ENCODE measurements around the gene NEU2. TPM values are rescaled to one million over a fixed set of nuclear protein-coding genes. Genes with fewer than 3 reads are reported as not detected.

NEU2 gene
- total RNA-seq, 4 donors from 2014 or later = not detected

DNA sequence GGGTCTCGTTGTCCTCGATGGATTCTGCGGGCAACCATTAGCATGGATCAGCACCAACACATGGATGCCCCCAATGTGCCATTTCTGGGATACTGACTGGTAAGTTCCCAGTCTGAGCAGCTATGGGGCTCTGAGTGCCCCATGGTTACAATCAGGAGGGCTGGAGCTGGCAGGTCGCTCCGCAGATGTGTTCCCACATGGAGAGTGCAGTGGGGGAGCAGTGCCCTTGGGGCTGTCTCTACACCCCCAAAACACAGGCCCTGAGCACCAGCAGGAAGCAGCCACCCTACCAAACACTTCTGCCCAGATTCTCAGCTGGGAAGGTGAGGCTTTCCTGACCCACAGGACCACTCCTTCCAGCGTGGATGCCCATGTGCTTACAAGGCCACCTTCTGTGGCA, 27.4 kb upstream of the NEU2 start:
- no peaks in the 10 kb centered on the region for H3K9me3 ChIP-seq
- H3K36me3 ChIP-seq = no peaks in the 10 kb centered on the region
- TF ChIP-seq, protein P1, sequence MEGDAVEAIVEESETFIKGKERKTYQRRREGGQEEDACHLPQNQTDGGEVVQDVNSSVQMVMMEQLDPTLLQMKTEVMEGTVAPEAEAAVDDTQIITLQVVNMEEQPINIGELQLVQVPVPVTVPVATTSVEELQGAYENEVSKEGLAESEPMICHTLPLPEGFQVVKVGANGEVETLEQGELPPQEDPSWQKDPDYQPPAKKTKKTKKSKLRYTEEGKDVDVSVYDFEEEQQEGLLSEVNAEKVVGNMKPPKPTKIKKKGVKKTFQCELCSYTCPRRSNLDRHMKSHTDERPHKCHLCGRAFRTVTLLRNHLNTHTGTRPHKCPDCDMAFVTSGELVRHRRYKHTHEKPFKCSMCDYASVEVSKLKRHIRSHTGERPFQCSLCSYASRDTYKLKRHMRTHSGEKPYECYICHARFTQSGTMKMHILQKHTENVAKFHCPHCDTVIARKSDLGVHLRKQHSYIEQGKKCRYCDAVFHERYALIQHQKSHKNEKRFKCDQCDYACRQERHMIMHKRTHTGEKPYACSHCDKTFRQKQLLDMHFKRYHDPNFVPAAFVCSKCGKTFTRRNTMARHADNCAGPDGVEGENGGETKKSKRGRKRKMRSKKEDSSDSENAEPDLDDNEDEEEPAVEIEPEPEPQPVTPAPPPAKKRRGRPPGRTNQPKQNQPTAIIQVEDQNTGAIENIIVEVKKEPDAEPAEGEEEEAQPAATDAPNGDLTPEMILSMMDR (IDR thresholded peaks at IDR 0.05) = no peak
- no peak overlapping the region for H3K4me3 ChIP-seq (replicated peaks in 1 of 3)
- WGBS, 2 donors = 86 to 99% methylated on average over 6 of the region's 6 CpGs
- H3K4me1 ChIP-seq = no peaks in the 10 kb centered on the region
- no peaks in the 10 kb centered on the region for H3K27me3 ChIP-seq
- no peak for DNase-seq
- intact Hi-C loops (cut with DNase I) = no loop called here
- H3K27ac ChIP-seq = no peak overlapping the region

DNA sequence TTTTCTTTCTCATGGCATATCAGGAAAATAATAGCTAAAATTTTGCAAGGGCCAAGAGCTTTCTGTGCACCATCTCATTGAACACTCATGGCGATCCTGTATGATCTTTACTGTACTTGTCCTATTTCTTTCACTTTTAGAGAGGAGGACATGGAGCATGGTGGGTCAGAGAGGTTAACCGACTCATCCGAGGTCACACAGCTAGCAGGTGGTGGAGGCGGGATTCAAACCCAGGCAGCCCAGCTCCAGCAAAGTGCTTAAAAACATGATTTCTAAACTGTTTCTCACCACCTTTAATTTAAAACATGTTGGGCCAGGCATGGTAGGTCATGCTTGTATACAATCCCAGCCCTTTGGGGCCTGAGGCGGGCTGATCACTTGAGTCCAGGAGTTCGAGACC, 25.8 kb upstream of the NEU2 start:
- DNase-seq = no peak
- intact Hi-C loops (cut with DNase I) = no loop called here
- Histone ChIP-seq H3K36me3 (no peaks in the 10 kb centered on the region), H3K4me3 (replicated peaks in 1 of 3) (no peak overlapping the region), H3K9me3 (no peaks in the 10 kb centered on the region), H3K27ac (no peak overlapping the region), H3K4me1 (no peaks in the 10 kb centered on the region), H3K27me3 (no peaks in the 10 kb centered on the region)
- WGBS, 2 donors = 95 to 99% methylated on average over 6 of the region's 6 CpGs
- TF ChIP-seq, protein P1 (IDR thresholded peaks at IDR 0.05) = no peak
- no peak for TF ChIP-seq POLR2A (IDR thresholded peaks at IDR 0.05)

DNA sequence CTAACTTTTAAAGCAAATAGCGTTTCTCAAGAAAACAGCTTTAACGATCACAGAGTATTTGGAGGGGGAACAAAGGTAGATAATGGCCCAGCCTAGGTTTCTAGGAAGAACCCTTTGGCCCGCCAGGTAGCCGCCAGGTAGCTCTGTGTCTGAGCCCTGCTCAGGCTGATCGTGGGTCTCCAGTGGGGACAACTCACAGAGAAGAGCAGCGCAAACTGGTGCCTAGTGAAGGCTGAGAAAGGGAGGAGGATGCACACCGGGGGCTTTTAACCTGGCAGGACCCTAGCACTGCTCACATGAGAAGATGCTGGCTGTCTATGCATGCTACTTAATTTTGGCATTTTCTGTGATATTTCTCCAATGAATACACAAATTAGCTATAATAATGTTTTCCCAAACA, 25.2 kb upstream of the NEU2 start:
- TF ChIP-seq, protein P1 (IDR thresholded peaks at IDR 0.05) = no peak
- TF ChIP-seq POLR2A (IDR thresholded peaks at IDR 0.05) = no peak

DNA sequence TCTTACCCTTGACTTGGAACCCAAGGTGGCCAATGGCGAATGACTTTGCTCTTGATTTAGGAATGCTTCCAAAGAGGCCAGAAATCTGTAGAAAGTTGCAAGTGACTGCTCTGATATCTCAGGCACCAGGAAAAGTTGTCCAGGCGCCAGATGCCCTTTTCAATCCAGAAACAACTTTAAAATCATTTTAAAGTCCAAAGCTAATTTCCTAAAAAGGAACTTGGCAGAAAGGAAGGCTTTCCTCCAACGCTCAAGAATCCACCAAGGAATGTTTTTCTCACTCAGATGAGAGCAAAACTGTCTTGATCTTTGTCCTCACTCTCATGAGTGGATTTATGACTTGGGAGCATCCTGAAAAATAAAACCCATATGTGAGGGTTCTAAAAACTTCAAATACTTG, 24.7 kb upstream of the NEU2 start:
- Histone ChIP-seq H3K27me3 (no peaks in the 10 kb centered on the region), H3K4me3 (replicated peaks in 1 of 3) (no peak overlapping the region), H3K4me1 (no peaks in the 10 kb centered on the region), H3K36me3 (no peaks in the 10 kb centered on the region), H3K27ac (no peak overlapping the region), H3K9me3 (no peaks in the 10 kb centered on the region)
- no peak for DNase-seq
- 57 to 66% methylated on average over 3 of the region's 3 CpGs for WGBS, 2 donors
- intact Hi-C loops (cut with DNase I) = no loop called here
- TF ChIP-seq, protein P1 (IDR thresholded peaks at IDR 0.05) = no peak
- no peak for TF ChIP-seq POLR2A (IDR thresholded peaks at IDR 0.05)

More for the DNA sequence above, 25.2 kb upstream of the NEU2 start:
- 74 to 86% methylated on average over 7 of the region's 7 CpGs for whole genome bisulfite sequencing, 2 donors
- DNase-seq = no peak
- intact Hi-C loops (cut with DNase I) = no loop called here
- Histone ChIP-seq H3K4me1 (no peaks in the 10 kb centered on the region), H3K9me3 (no peaks in the 10 kb centered on the region), H3K27ac (no peak overlapping the region), H3K36me3 (no peaks in the 10 kb centered on the region), H3K27me3 (no peaks in the 10 kb centered on the region), H3K4me3 (replicated peaks in 1 of 3) (no peak overlapping the region)

DNA sequence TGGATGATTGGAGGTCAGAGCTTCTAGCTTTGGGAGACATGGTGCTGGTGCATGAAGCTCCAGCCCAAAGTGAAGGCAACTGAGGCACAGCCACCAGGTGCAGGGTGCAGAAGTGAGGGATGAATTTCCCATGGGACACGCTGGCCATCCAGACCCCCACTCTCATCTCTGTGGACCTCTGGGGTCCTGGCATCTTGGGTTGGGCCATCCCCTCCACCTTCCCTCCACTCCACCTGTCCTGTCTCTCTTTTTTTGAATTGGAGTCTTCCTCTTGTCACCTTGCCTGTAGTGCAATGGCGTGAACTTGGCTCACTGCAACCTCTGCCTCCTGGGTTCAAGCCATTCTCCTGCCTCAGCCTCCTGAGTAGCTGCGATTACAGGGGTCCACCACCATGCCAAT, 22.8 kb upstream of the NEU2 start:
- no peaks in the 10 kb centered on the region for H3K27me3 ChIP-seq
- TF ChIP-seq, protein P1 (IDR thresholded peaks at IDR 0.05) = no peak
- TF ChIP-seq POLR2A (IDR thresholded peaks at IDR 0.05) = no peak
- 95% methylated on average over 3 of the region's 3 CpGs for WGBS, 2 donors
- H3K27ac ChIP-seq = no peak overlapping the region
- H3K4me3 ChIP-seq (replicated peaks in 1 of 3) = no peak overlapping the region
- H3K9me3 ChIP-seq = no peaks in the 10 kb centered on the region
- no peak for DNase-seq
- H3K4me1 ChIP-seq = no peaks in the 10 kb centered on the region
- intact Hi-C loops (cut with DNase I) = no loop called here
- no peaks in the 10 kb centered on the region for H3K36me3 ChIP-seq

All from thyroid gland (tissue), 4 donors.